Chondrocyte (in vitro differentiated cells): ENCODE data around the gene STK40. TPM values are rescaled to one million over a fixed set of nuclear protein-coding genes. Genes with fewer than 3 reads are reported as not detected.

Experiments
- DNase-seq: peaks from one replicate; pipeline ENCODE4 v3.0.0; 2021; ENCODE audit warnings: mixed read lengths, low spot score
- H3K27ac Mint-ChIP-seq: one replicate; pipeline ENCODE4 v1.8.0; 2021; ENCODE audit warnings: mild to moderate bottlenecking, moderate library complexity, mixed read lengths; ENCODE audit not compliant: unreplicated experiment
- H3K27me3 Mint-ChIP-seq: 2 replicates; pipeline ENCODE4 v1.8.0; 2021; ENCODE audit warnings: low read depth, mixed read lengths
- H3K36me3 Mint-ChIP-seq: 2 replicates; pipeline ENCODE4 v1.8.0; 2021; ENCODE audit warnings: low read depth, mixed read lengths
- H3K4me1 Mint-ChIP-seq: 2 replicates; pipeline ENCODE4 v1.8.0; 2021; ENCODE audit warnings: low read depth, mild to moderate bottlenecking, mixed read lengths
- H3K4me3 Mint-ChIP-seq: one replicate; pipeline ENCODE4 v1.8.0; 2021; ENCODE audit warnings: mild to moderate bottlenecking, moderate library complexity, mixed read lengths; ENCODE audit not compliant: unreplicated experiment
- H3K9me3 Mint-ChIP-seq: 2 replicates; pipeline ENCODE4 v1.8.0; 2021; ENCODE audit warnings: low read depth, mixed read lengths
- total RNA-seq: library from RNA; stranded (reverse); gene quantifications from 3 replicates; pipeline ENCODE4 v1.2.1, GENCODE V29; 2021
- TF ChIP-seq, protein P1 (sequence below): fragments of 200-600 bp; sonication (generic); IDR thresholded peaks from 2 replicates; pipeline ENCODE4 v1.5.0; 2021; ENCODE audit warnings: antibody characterized with exemption, mild to moderate bottlenecking, moderate library complexity

Gene STK40
- total RNA-seq, 1 donor from 2014 or later, result 63.7 TPM

GRCh38 chr1:36351227-36351977 is 34.3 kb downstream of the STK40 start:
- Mint-ChIP-seq H3K4me3 (peak overlapping the region; percentile 60), H3K27ac (peak overlapping the region; percentile 100), H3K36me3 (peaks cover 27% of the 10 kb centered on the region), H3K27me3 (no peaks in the 10 kb centered on the region), H3K4me1 (peaks cover 54% of the 10 kb centered on the region), H3K9me3 (no peaks in the 10 kb centered on the region)
- TF ChIP-seq, protein P1, sequence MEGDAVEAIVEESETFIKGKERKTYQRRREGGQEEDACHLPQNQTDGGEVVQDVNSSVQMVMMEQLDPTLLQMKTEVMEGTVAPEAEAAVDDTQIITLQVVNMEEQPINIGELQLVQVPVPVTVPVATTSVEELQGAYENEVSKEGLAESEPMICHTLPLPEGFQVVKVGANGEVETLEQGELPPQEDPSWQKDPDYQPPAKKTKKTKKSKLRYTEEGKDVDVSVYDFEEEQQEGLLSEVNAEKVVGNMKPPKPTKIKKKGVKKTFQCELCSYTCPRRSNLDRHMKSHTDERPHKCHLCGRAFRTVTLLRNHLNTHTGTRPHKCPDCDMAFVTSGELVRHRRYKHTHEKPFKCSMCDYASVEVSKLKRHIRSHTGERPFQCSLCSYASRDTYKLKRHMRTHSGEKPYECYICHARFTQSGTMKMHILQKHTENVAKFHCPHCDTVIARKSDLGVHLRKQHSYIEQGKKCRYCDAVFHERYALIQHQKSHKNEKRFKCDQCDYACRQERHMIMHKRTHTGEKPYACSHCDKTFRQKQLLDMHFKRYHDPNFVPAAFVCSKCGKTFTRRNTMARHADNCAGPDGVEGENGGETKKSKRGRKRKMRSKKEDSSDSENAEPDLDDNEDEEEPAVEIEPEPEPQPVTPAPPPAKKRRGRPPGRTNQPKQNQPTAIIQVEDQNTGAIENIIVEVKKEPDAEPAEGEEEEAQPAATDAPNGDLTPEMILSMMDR, result peak; percentile 68
- DNase-seq, result no peak

DNA sequence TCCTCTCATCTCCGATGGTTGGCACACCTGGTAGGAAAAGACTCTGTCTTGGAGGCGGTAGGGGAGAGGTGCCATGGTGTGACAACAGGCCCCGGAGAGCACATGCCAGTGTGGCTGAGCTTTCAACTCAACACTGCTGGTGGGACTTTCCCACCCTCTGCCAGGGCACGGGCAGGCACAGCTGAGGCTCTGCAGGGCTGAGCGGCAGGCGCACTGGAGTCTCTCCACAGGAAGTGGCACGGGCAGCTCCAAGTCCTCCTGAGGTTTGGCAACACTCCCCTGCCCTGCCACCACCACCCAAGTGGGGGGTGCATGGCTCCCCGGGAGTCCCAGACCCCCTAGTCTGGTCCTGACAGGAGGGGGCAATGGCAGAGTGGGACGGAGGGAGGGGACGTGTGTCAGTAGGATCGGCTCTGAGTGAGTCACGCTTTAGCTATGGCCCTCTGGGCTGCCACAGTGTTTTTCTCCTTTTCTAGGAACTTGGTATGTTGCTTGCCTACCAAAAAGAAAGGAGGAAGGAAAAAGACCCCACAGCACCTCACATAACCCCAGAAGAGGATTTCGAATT is 35.0 kb downstream of the STK40 start:
- H3K36me3 Mint-ChIP-seq, result peaks cover 27% of the 10 kb centered on the region
- no peaks in the 10 kb centered on the region for H3K9me3 Mint-ChIP-seq
- peak overlapping the region; percentile 100 for H3K27ac Mint-ChIP-seq
- no peak for DNase-seq
- H3K4me3 Mint-ChIP-seq, result peak overlapping the region; percentile 60
- peaks cover 54% of the 10 kb centered on the region for H3K4me1 Mint-ChIP-seq
- no peaks in the 10 kb centered on the region for H3K27me3 Mint-ChIP-seq
- TF ChIP-seq, protein P1, result no peak

- TF ChIP-seq, protein P1, result no peak
- no peaks in the 10 kb centered on the region for H3K9me3 Mint-ChIP-seq
- peaks cover 27% of the 10 kb centered on the region for H3K36me3 Mint-ChIP-seq
- H3K4me1 Mint-ChIP-seq, result peaks cover 54% of the 10 kb centered on the region
- H3K4me3 Mint-ChIP-seq, result no peak overlapping the region
- no peaks in the 10 kb centered on the region for H3K27me3 Mint-ChIP-seq
- H3K27ac Mint-ChIP-seq, result peak overlapping the region; percentile 100
- no peak for DNase-seq
Observed at GRCh38 chr1:36349839-36350238, 35.9 kb downstream of the STK40 start.

GRCh38 chr1:36349241-36349671 is 36.5 kb downstream of the STK40 start:
- Mint-ChIP-seq H3K27ac (peak overlapping the region; percentile 100), H3K36me3 (peaks cover 28% of the 10 kb centered on the region), H3K27me3 (no peaks in the 10 kb centered on the region), H3K4me3 (no peak overlapping the region), H3K9me3 (no peaks in the 10 kb centered on the region), H3K4me1 (peaks cover 56% of the 10 kb centered on the region)
- TF ChIP-seq, protein P1, result no peak
- no peak for DNase-seq

DNA sequence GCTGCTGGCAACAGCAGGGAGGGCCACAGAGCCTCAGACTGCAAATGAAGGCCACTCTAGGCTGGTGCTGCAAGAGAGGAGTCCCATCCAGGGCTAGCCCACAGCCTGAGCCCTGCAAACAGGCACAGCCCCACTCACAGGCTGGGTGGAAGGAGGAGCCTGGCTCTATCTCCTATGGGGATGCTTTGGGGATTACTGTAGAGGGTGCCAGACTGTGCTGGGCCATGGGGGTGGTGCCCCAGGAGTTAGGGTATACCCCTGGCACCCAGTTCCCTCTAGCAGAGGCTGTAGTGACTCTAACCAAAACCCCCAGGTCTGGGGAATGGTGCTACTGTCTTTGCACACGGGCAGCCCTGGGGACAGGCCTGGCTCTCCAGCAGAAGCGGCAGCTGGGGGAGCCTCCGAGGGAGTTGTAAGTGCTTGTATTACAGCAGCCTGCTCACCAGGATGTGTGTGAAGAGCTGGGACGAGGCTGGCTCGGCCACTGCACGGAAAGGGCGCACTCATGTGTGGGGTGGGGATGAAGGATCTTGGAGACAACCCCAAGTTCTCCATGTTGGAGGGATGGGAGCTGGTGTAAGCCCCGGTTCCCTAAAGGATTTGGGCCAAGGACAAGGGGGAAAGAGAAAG is 38.9 kb downstream of the STK40 start:
- Mint-ChIP-seq H3K27ac (no peak overlapping the region), H3K27me3 (no peaks in the 10 kb centered on the region), H3K4me3 (no peak overlapping the region), H3K4me1 (peaks cover 44% of the 10 kb centered on the region), H3K9me3 (no peaks in the 10 kb centered on the region), H3K36me3 (peaks cover 24% of the 10 kb centered on the region)
- TF ChIP-seq, protein P1, result no peak
- DNase-seq, result no peak
